Measurements from ENCODE around the gene DENND5B. TPM values are rescaled to one million over a fixed set of nuclear protein-coding genes. Genes with fewer than 3 reads are reported as not detected.
"Not testable (repeated sequence)": the region's sequence is repeated elsewhere in the genome, so short reads cannot be mapped to it uniquely, and the experiment has no call there.

DENND5B gene
- total RNA-seq, 4 donors from 2014 or later, result 15.7 to 19.1 (median 18.5) TPM

- peak; percentile 87 to 90 (median 89) for TF ChIP-seq CTCF (IDR thresholded peaks at IDR 0.05)
- TF ChIP-seq POLR2AphosphoS5 (IDR thresholded peaks at IDR 0.05), result peak in 1 of 2 donors; percentile 43
- not testable (repeated sequence) for H3K27me3 ChIP-seq; H3K4me3 ChIP-seq; H3K27ac ChIP-seq (replicated peaks in 1 of 4); H3K4me1 ChIP-seq; DNase-seq (ENCODE audit: extremely low spot score); H3K9me3 ChIP-seq
- intact Hi-C loops (cut with DNase I), result loop anchor here (1.0 kb wide), 1 partner anchor 233 kb away; no protein-coding TSS in a partner anchor
- peaks cover 0 to 42% (median 20%) of the 10 kb centered on the region in 4 donors for H3K36me3 ChIP-seq
- 15% methylated on average over 7 of the region's 7 CpGs for WGBS
Measured at GRCh38 chr12:31403099-31403607, 187.8 kb downstream of the DENND5B start.

- no peaks in the 10 kb centered on the region for H3K27me3 ChIP-seq
- peaks cover 17 to 81% (median 44%) of the 10 kb centered on the region in 4 donors for H3K36me3 ChIP-seq
- H3K27ac ChIP-seq (replicated peaks in 1 of 4), result no peak overlapping the region
- 86% methylated on average over 5 of the region's 5 CpGs for WGBS
- DNase-seq (ENCODE audit: extremely low spot score), result no peak
- no peak for TF ChIP-seq EP300 (IDR thresholded peaks at IDR 0.05)
- no peak for TF ChIP-seq POLR2AphosphoS5 (IDR thresholded peaks at IDR 0.05)
- TF ChIP-seq POLR2A (IDR thresholded peaks at IDR 0.05; ENCODE audit: low read depth), result no peak
- no peak for TF ChIP-seq CTCF (IDR thresholded peaks at IDR 0.05)
- H3K9me3 ChIP-seq, result no peaks in the 10 kb centered on the region
- no peaks in the 10 kb centered on the region for H3K4me1 ChIP-seq
- intact Hi-C loops (cut with DNase I), result no loop called here
- no peak overlapping the region for H3K4me3 ChIP-seq
Measured at GRCh38 chr12:31393004-31393550, 197.9 kb downstream of the DENND5B start.

GRCh38 chr12:31390991-31391390 is 199.9 kb downstream of the DENND5B start:
- H3K4me3 ChIP-seq, result no peak overlapping the region
- intact Hi-C loops (cut with DNase I), result no loop called here
- 75% methylated on average over 2 of the region's 2 CpGs for WGBS
- no peaks in the 10 kb centered on the region for H3K9me3 ChIP-seq
- H3K27me3 ChIP-seq, result no peaks in the 10 kb centered on the region
- TF ChIP-seq EP300 (IDR thresholded peaks at IDR 0.05) (no peak), CTCF (IDR thresholded peaks at IDR 0.05) (no peak)
- peaks cover 17 to 81% (median 52%) of the 10 kb centered on the region in 4 donors for H3K36me3 ChIP-seq
- no peaks in the 10 kb centered on the region for H3K4me1 ChIP-seq
- DNase-seq (ENCODE audit: extremely low spot score), result no peak
- no peak overlapping the region for H3K27ac ChIP-seq (replicated peaks in 1 of 4)

- peaks cover 17 to 83% (median 53%) of the 10 kb centered on the region in 4 donors for H3K36me3 ChIP-seq
- H3K4me3 ChIP-seq, result no peak overlapping the region
- intact Hi-C loops (cut with DNase I), result no loop called here
- TF ChIP-seq POLR2A (IDR thresholded peaks at IDR 0.05; ENCODE audit: low read depth) (no peak), EP300 (IDR thresholded peaks at IDR 0.05) (no peak), CTCF (IDR thresholded peaks at IDR 0.05) (no peak), POLR2AphosphoS5 (IDR thresholded peaks at IDR 0.05) (no peak)
- H3K9me3 ChIP-seq, result no peaks in the 10 kb centered on the region
- H3K4me1 ChIP-seq, result no peaks in the 10 kb centered on the region
- no peaks in the 10 kb centered on the region for H3K27me3 ChIP-seq
- 93% methylated on average over 4 of the region's 4 CpGs for WGBS
- no peak overlapping the region for H3K27ac ChIP-seq (replicated peaks in 1 of 4)
- no peak for DNase-seq (ENCODE audit: extremely low spot score)
Measured at GRCh38 chr12:31388713-31389112, 202.2 kb downstream of the DENND5B start.

GRCh38 chr12:31387466-31387865 is 203.5 kb downstream of the DENND5B start:
- 81% methylated on average over 8 of the region's 8 CpGs for WGBS
- Histone ChIP-seq H3K27me3 (no peaks in the 10 kb centered on the region), H3K4me3 (no peak overlapping the region), H3K36me3 (peaks cover 17 to 72% (median 56%) of the 10 kb centered on the region in 4 donors), H3K4me1 (no peaks in the 10 kb centered on the region), H3K27ac (replicated peaks in 1 of 4) (no peak overlapping the region), H3K9me3 (no peaks in the 10 kb centered on the region)
- intact Hi-C loops (cut with DNase I), result no loop called here
- TF ChIP-seq POLR2A (IDR thresholded peaks at IDR 0.05; ENCODE audit: low read depth) (no peak), POLR2AphosphoS5 (IDR thresholded peaks at IDR 0.05) (no peak), EP300 (IDR thresholded peaks at IDR 0.05) (no peak), CTCF (IDR thresholded peaks at IDR 0.05) (no peak)
- no peak for DNase-seq (ENCODE audit: extremely low spot score)
